Measurements from ENCODE around the gene ABCB1.

ABCB1 gene

DNA sequence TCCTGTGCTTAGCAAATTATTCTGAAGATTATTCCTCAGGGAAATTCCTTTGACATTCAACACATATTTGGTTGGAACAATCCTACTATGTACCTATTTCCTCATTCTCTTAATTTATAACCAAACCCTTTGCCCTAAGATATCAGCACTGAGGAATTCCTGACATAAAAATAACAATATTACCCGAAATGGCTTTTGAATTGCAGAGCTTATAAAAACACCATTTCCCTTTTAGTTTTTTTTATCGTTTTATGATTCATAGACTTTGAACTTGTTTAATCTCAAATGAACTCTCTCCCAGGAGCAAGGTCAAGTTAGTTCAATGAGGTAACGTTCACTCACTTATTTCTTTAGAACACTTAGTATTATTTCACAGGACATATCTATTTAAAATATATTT, 7.7 kb upstream of the ABCB1 start:
- H3K9me3 ChIP-seq (ENCODE audit: control insufficient read depth in 2 of 2, low read length in 2 of 2): no peaks in the 10 kb centered on the region
- H3K36me3 ChIP-seq (ENCODE audit: control insufficient read depth in 2 of 2, insufficient read depth in 2 of 2, low read length in 2 of 2): no peaks in the 10 kb centered on the region
- H3K9ac ChIP-seq (ENCODE audit: low read depth in 1 of 2, low read length in 2 of 2): no peak overlapping the region

DNA sequence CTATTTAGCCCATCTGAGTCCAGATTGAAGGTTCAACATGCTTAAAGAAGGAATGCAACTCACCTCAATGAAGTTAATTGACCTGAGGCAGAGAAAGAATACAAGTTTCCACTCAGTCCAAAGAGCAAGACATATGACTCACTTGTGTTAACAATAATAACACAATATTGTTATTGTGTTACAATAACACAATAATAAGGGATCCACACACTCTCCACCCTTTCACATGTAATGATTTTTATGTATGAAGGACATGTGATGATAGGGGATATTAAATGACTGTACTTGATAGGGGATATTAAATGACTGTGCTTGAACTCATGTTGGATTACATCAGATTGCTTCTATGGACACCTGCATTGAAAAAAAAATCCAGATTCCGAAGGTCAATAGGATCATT, 3.6 kb upstream of the ABCB1 start:
- Histone ChIP-seq H3K36me3 (ENCODE audit: control insufficient read depth in 2 of 2, insufficient read depth in 2 of 2, low read length in 2 of 2) (no peaks in the 10 kb centered on the region), H3K9me3 (ENCODE audit: control insufficient read depth in 2 of 2, low read length in 2 of 2) (no peaks in the 10 kb centered on the region), H3K4me1 (ENCODE audit: control insufficient read depth in 2 of 2, insufficient read depth in 2 of 2, low read length in 2 of 2) (peaks cover 3 to 12% of the 10 kb centered on the region in 2 donors), H3K9ac (ENCODE audit: low read depth in 1 of 2, low read length in 2 of 2) (no peak overlapping the region), H3K27me3 (ENCODE audit: control insufficient read depth in 2 of 2, insufficient read depth in 2 of 2, low read length in 2 of 2) (no peaks in the 10 kb centered on the region), H3K4me3 (ENCODE audit: low read length in 2 of 2) (no peak overlapping the region), H3K27ac (ENCODE audit: low read depth in 2 of 2, low read length in 2 of 2) (no peak overlapping the region)

More for the DNA sequence above, 7.7 kb upstream of the ABCB1 start:
- H3K27ac ChIP-seq (ENCODE audit: low read depth in 2 of 2, low read length in 2 of 2): no peak overlapping the region
- H3K4me3 ChIP-seq (ENCODE audit: low read length in 2 of 2): no peak overlapping the region
- no peaks in the 10 kb centered on the region for H3K27me3 ChIP-seq (ENCODE audit: control insufficient read depth in 2 of 2, insufficient read depth in 2 of 2, low read length in 2 of 2)
- H3K4me1 ChIP-seq (ENCODE audit: control insufficient read depth in 2 of 2, insufficient read depth in 2 of 2, low read length in 2 of 2): no peaks in the 10 kb centered on the region

DNA sequence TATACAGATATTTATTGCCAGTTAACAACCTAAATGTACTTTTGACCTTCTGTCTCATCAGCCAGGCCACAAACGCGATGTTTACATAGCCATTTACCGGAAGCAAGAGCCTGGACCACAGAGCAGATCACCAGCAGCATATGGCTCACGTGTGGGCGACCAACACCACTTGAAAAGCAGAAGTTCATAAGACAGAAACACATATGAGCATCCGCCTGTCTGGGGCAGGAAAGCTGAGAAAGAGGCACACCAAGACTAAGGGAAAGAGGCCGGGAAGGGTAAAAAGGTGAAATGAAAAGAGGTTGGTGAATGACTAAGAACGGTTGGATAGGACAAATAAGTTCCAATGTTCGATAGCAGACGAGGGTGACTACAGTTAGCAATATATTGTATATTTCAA, 1.3 kb downstream of the ABCB1 start:
- H3K4me3 ChIP-seq (ENCODE audit: low read length in 2 of 2): peak overlapping the region; percentile 70 to 88
- peaks cover 0 to 3% of the 10 kb centered on the region in 2 donors for H3K27me3 ChIP-seq (ENCODE audit: control insufficient read depth in 2 of 2, insufficient read depth in 2 of 2, low read length in 2 of 2)
- H3K36me3 ChIP-seq (ENCODE audit: control insufficient read depth in 2 of 2, insufficient read depth in 2 of 2, low read length in 2 of 2): no peaks in the 10 kb centered on the region
- no peaks in the 10 kb centered on the region for H3K9me3 ChIP-seq (ENCODE audit: control insufficient read depth in 2 of 2, low read length in 2 of 2)
- H3K4me1 ChIP-seq (ENCODE audit: control insufficient read depth in 2 of 2, insufficient read depth in 2 of 2, low read length in 2 of 2): peaks cover 3 to 12% of the 10 kb centered on the region in 2 donors
- H3K27ac ChIP-seq (ENCODE audit: low read depth in 2 of 2, low read length in 2 of 2): no peak overlapping the region
- H3K9ac ChIP-seq (ENCODE audit: low read depth in 1 of 2, low read length in 2 of 2): peak overlapping the region in 1 of 2 donors; percentile 25

DNA sequence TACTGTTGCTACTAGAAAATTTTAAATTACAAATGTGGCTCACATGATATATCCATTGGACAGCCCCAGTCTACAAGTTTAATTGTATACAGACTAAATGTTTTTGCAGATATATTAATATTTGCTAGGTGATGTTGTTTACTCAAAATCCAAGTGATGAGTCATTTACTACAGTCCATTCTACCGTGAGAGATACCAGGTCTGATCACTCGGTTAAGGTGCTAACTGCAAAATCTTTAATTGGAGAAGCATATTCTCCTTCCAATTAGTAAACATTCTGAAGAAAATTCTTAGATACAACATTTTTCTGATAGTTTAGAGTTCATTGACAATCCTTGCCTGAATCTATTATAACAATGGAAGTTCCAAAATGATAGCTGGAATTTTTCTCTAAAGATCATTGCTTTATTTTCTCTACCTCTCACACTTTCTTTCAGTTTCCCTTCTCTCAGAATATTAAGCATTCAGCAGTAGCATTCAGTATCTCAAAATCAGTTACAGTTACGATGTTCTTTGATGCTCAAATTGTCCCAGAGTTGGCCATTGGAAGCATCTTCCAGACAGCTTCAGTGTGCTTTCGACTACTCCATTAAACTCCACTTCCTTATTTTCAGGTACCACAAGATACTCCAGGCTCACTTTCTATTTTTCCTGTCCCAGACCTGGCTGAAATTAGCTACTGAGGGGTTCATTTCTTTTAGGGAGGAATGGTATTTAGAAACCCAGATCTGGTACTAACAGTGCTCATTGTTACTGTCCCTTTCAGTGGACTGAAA, 2.3 kb downstream of the ABCB1 start:
- Histone ChIP-seq H3K9ac (ENCODE audit: low read depth in 1 of 2, low read length in 2 of 2) (no peak overlapping the region), H3K27ac (ENCODE audit: low read depth in 2 of 2, low read length in 2 of 2) (no peak overlapping the region), H3K9me3 (ENCODE audit: control insufficient read depth in 2 of 2, low read length in 2 of 2) (no peaks in the 10 kb centered on the region), H3K36me3 (ENCODE audit: control insufficient read depth in 2 of 2, insufficient read depth in 2 of 2, low read length in 2 of 2) (no peaks in the 10 kb centered on the region), H3K4me1 (ENCODE audit: control insufficient read depth in 2 of 2, insufficient read depth in 2 of 2, low read length in 2 of 2) (peaks cover 3 to 12% of the 10 kb centered on the region in 2 donors), H3K27me3 (ENCODE audit: control insufficient read depth in 2 of 2, insufficient read depth in 2 of 2, low read length in 2 of 2) (peaks cover 0 to 3% of the 10 kb centered on the region in 2 donors), H3K4me3 (ENCODE audit: low read length in 2 of 2) (peak overlapping the region; percentile 49 to 88)

DNA sequence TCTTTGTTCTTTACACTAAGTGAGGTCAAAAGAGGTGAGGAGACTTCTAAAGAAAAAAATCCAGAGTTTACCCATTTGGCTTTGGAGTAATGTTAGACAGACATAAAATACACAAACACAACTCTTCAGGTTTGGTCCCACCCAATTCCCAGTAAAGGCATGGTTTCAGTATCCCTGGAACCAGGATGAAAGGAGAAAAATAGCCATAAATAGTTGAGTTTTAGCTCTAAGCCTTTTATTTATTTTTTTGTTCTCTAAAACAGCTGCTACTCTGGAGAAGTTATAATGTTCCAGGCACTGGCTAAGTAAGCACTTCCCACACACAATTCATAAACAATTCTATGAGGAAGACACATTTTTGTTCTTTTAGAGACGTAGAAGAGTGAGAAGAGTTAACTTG, 4.0 kb downstream of the ABCB1 start:
- H3K4me1 ChIP-seq (ENCODE audit: control insufficient read depth in 2 of 2, insufficient read depth in 2 of 2, low read length in 2 of 2): peaks cover 8 to 18% of the 10 kb centered on the region in 2 donors
- no peak overlapping the region for H3K9ac ChIP-seq (ENCODE audit: low read depth in 1 of 2, low read length in 2 of 2)
- H3K27me3 ChIP-seq (ENCODE audit: control insufficient read depth in 2 of 2, insufficient read depth in 2 of 2, low read length in 2 of 2): peaks cover 0 to 3% of the 10 kb centered on the region in 2 donors
- H3K4me3 ChIP-seq (ENCODE audit: low read length in 2 of 2): no peak overlapping the region
- H3K36me3 ChIP-seq (ENCODE audit: control insufficient read depth in 2 of 2, insufficient read depth in 2 of 2, low read length in 2 of 2): no peaks in the 10 kb centered on the region
- H3K27ac ChIP-seq (ENCODE audit: low read depth in 2 of 2, low read length in 2 of 2): no peak overlapping the region
- H3K9me3 ChIP-seq (ENCODE audit: control insufficient read depth in 2 of 2, low read length in 2 of 2): no peaks in the 10 kb centered on the region

DNA sequence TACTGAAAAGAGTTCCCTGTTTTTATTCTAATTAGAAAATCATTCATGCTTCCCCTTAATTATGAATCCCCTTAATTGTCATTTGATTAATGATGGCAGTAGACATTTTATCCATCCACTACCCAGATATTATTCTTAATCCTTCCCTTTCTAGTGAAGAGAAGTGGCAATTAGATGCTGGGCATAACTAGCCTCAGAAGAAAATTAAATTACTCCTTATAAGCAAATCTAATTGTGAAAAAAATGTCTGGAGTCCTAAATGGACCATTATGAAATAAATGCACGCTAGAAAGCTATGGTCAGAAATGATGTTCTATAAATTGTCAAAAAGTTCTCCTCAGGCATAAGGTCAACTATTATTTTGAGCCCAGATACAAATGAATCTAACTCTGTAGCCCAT, 4.5 kb downstream of the ABCB1 start:
- H3K27me3 ChIP-seq (ENCODE audit: control insufficient read depth in 2 of 2, insufficient read depth in 2 of 2, low read length in 2 of 2): peaks cover 0 to 3% of the 10 kb centered on the region in 2 donors
- no peak overlapping the region for H3K27ac ChIP-seq (ENCODE audit: low read depth in 2 of 2, low read length in 2 of 2)
- H3K9me3 ChIP-seq (ENCODE audit: control insufficient read depth in 2 of 2, low read length in 2 of 2): no peaks in the 10 kb centered on the region
- no peak overlapping the region for H3K9ac ChIP-seq (ENCODE audit: low read depth in 1 of 2, low read length in 2 of 2)
- peaks cover 11 to 22% of the 10 kb centered on the region in 2 donors for H3K4me1 ChIP-seq (ENCODE audit: control insufficient read depth in 2 of 2, insufficient read depth in 2 of 2, low read length in 2 of 2)
- H3K4me3 ChIP-seq (ENCODE audit: low read length in 2 of 2): no peak overlapping the region
- no peaks in the 10 kb centered on the region for H3K36me3 ChIP-seq (ENCODE audit: control insufficient read depth in 2 of 2, insufficient read depth in 2 of 2, low read length in 2 of 2)

DNA sequence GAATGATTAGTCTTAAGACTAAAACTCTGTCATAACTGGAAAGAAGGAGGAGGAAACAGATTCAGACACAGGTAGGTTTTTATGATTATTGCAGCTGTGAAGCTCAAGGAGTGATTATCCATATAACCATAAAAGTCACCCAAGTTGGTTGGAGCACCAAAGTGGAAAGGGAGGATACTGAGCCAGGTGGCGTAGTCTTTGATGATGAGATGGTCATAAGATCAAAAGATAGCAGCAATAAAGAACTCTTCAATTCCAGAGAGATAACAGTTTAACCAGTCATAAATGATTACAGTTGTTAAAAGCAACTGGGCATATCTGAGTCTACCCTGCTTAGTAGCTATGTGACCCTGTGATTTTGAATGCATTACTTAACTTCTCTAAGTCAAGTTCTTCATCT, 8.4 kb downstream of the ABCB1 start:
- Histone ChIP-seq H3K36me3 (ENCODE audit: control insufficient read depth in 2 of 2, insufficient read depth in 2 of 2, low read length in 2 of 2) (no peaks in the 10 kb centered on the region), H3K4me3 (ENCODE audit: low read length in 2 of 2) (peak overlapping the region in 1 of 2 donors; percentile 35), H3K9me3 (ENCODE audit: control insufficient read depth in 2 of 2, low read length in 2 of 2) (no peaks in the 10 kb centered on the region), H3K27me3 (ENCODE audit: control insufficient read depth in 2 of 2, insufficient read depth in 2 of 2, low read length in 2 of 2) (no peaks in the 10 kb centered on the region), H3K4me1 (ENCODE audit: control insufficient read depth in 2 of 2, insufficient read depth in 2 of 2, low read length in 2 of 2) (peaks cover 11 to 20% of the 10 kb centered on the region in 2 donors), H3K9ac (ENCODE audit: low read depth in 1 of 2, low read length in 2 of 2) (no peak overlapping the region), H3K27ac (ENCODE audit: low read depth in 2 of 2, low read length in 2 of 2) (peak overlapping the region; percentile 11 to 19)

DNA sequence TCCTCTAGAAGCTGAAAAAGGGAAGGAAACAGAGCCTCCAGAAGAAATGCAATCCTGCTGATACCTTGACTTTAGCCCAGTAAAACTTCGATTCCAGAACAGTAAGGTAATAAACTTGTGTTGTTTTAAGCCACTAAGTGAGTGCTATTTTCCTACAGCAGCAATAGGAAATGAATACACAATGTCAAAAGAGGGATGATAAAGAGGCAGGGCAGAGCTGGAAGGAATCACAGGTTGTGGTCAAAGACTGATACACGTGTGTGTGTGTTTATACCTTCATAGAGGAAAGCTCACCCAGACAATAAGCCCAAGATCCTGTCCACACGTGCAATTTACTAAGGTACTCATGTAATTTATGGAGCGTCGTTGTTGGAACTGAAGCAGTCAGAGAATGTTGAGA, 9.5 kb downstream of the ABCB1 start:
- no peaks in the 10 kb centered on the region for H3K27me3 ChIP-seq (ENCODE audit: control insufficient read depth in 2 of 2, insufficient read depth in 2 of 2, low read length in 2 of 2)
- no peaks in the 10 kb centered on the region for H3K9me3 ChIP-seq (ENCODE audit: control insufficient read depth in 2 of 2, low read length in 2 of 2)
- no peaks in the 10 kb centered on the region for H3K36me3 ChIP-seq (ENCODE audit: control insufficient read depth in 2 of 2, insufficient read depth in 2 of 2, low read length in 2 of 2)
- no peak overlapping the region for H3K4me3 ChIP-seq (ENCODE audit: low read length in 2 of 2)
- no peak overlapping the region for H3K27ac ChIP-seq (ENCODE audit: low read depth in 2 of 2, low read length in 2 of 2)
- peaks cover 11 to 20% of the 10 kb centered on the region in 2 donors for H3K4me1 ChIP-seq (ENCODE audit: control insufficient read depth in 2 of 2, insufficient read depth in 2 of 2, low read length in 2 of 2)
- H3K9ac ChIP-seq (ENCODE audit: low read depth in 1 of 2, low read length in 2 of 2): no peak overlapping the region

DNA sequence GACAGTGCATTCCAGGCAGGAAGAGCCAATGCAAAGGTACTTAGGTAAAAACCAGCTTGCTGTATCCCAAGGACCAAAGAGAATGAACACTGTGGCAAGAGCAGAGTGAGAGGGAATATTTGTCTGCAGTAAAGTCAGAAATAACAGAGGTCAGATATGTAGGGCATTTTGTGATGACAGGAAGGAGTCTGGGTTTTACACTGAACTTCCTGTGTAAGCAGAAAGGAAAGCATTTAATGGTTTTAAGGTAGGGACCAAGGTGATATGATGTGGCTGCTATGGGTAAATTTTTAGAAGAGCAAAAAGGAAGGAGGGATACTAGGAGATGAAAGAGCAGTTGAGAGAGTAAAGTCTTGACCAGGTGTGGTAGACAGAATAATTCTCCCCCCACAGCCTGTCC, 10.1 kb downstream of the ABCB1 start:
- Histone ChIP-seq H3K4me1 (ENCODE audit: control insufficient read depth in 2 of 2, insufficient read depth in 2 of 2, low read length in 2 of 2) (peaks cover 11 to 20% of the 10 kb centered on the region in 2 donors), H3K27ac (ENCODE audit: low read depth in 2 of 2, low read length in 2 of 2) (no peak overlapping the region), H3K36me3 (ENCODE audit: control insufficient read depth in 2 of 2, insufficient read depth in 2 of 2, low read length in 2 of 2) (no peaks in the 10 kb centered on the region), H3K4me3 (ENCODE audit: low read length in 2 of 2) (no peak overlapping the region), H3K9me3 (ENCODE audit: control insufficient read depth in 2 of 2, low read length in 2 of 2) (no peaks in the 10 kb centered on the region), H3K27me3 (ENCODE audit: control insufficient read depth in 2 of 2, insufficient read depth in 2 of 2, low read length in 2 of 2) (no peaks in the 10 kb centered on the region), H3K9ac (ENCODE audit: low read depth in 1 of 2, low read length in 2 of 2) (no peak overlapping the region)

DNA sequence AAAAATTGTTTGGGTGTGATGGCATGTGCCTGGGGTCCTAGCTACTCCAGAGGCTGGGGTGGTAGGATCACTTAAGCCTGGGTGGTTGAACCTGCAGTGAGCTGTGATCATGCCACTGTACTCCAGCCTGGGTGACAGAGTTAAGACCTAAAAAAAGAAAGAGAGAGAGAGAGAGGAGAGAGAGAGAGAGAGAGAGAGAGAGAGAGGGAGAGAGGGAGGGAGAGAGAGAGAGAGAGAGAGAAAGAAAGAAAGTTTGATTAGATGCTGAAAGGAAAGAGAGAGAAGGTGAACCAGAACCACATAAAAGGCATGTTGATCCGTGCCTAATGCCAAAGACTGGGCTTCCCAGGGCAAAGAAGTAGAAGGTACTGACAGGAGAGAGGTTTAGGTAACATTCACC, 11.1 kb downstream of the ABCB1 start:
- Histone ChIP-seq H3K27me3 (ENCODE audit: control insufficient read depth in 2 of 2, insufficient read depth in 2 of 2, low read length in 2 of 2) (no peaks in the 10 kb centered on the region), H3K4me3 (ENCODE audit: low read length in 2 of 2) (no peak overlapping the region), H3K4me1 (ENCODE audit: control insufficient read depth in 2 of 2, insufficient read depth in 2 of 2, low read length in 2 of 2) (peaks cover 11 to 20% of the 10 kb centered on the region in 2 donors), H3K27ac (ENCODE audit: low read depth in 2 of 2, low read length in 2 of 2) (no peak overlapping the region), H3K9me3 (ENCODE audit: control insufficient read depth in 2 of 2, low read length in 2 of 2) (no peaks in the 10 kb centered on the region), H3K36me3 (ENCODE audit: control insufficient read depth in 2 of 2, insufficient read depth in 2 of 2, low read length in 2 of 2) (peaks cover 0 to 2% of the 10 kb centered on the region in 2 donors), H3K9ac (ENCODE audit: low read depth in 1 of 2, low read length in 2 of 2) (no peak overlapping the region)

Measured in mucosa of rectum (tissue), 2 donors.